Measurements from ENCODE around the gene RAB6B.

RAB6B gene

DNA sequence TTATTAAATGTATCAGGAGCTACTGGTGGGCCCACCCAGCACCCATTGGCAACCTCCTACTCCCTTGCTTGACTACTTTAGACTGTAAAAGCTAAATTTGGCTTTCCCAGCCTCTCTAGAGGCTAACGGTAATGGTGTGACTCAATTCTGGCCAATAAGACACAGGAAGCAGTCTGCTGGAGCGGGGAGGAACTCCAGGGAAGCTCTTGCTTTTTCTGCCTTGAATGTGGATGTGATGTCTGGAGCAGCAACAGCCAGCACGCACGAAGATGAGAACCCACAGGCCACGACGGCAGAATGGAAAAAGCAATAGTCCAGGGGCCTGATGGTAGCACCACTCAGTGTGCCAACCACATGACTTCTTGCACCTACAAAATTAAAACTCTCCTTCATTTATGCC is 39.9 kb downstream of the RAB6B start:
- FAIRE-seq, result no peak

DNA sequence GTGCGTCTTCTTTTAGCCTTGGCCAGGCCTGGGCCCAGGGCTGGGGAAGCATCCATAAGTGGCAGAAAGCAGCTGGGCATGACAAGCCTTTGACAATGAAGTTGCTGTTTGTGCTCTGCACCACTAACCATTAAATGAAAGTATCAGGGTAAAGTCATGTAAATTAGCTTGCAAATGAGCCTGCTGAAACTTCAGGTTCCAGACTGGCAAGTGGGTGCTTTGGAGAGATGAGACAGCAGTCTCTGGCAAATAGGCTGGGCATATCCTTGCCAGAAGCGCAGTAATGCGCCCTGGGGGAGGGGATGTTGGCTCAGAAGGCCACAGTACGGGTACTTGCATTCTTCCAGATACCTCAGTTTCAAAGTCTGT is 40.7 kb downstream of the RAB6B start:
- no peak for FAIRE-seq

DNA sequence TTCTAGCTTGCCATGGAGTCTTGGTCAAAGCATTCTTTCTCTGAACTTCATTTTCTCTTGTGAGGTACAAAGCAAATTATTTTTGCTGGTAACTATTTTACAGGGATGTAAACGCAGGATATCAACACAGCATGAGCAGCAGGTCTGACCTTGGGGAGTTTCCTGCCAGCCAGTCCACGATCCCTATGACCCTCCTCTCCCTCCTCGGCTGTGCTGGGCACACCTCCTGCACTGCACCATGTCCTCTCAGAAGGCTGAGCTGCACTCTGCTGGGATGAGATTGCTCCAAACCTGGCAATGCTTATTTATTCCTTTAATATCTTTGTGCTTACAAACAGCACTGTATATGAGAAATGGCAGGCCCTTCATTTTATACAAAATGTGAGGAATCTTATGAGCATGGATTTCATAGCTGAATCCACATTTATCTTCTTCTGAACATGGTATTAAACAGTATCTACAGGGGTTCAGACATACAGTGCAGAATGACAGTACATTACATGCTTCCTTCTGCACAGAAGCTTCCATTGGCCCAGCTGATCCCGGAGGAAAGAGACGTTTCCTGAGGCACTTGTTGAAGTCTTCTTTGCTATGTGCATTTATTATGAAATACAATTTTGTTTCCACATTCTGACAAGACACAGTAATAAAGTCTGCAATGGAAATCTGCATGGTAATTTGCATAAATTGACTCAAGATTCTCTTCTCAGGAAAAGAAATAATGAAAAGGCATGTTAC is 41.2 kb downstream of the RAB6B start:
- no peak for FAIRE-seq

DNA sequence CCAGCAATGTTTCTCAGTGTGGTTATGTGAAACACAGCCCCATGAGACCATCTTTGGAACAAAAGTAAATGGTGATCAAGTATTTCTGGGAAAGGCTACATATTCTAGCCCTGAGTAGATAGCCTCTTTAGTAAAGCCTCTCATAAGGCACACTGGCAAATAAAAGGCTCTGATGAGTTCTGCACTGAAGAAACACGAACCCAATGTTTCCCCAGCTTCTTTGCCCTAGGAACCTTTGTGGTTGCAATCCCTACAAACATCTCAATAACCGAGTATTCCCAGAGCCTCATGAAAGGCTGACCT is 41.8 kb downstream of the RAB6B start:
- FAIRE-seq, result no peak

DNA sequence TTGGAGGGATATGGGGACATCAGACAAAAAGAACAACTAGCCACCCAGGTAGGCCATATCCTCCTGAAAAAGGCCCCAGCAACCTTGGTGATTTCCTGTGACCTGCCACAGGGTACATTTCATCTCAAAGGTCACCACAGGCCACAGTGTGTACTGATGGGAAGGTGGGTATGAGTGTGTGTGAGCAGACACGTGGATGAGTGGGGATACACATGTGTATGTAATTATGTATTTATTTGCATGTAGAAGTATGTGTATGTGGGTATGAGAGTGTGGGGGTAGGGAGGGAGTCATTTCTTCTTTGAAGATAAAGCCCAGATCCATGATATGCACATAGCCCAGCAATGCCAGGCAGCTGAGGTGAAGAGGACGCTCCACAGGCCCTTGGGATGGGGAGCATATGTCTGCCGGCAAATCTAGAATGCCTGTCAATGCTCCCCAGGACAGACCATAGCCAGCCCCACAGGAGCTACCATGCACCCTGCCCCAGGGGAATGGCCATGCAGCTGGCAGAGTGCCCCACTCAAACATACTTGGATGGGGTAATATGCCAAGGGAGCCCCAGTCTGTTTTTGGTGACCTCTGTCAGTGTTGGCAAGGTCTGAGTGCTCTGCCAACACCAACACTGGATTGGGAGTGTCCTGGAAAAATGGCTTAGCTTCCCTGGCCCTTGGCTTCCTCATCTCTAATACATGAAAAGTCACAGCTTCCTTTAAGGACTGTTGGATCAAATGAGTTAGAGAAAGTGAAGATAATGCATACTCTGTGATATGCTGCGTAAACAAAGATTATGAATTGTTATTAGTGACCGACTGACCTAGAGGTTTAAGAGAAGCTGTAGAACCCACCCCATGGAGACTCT is 42.4 kb downstream of the RAB6B start:
- FAIRE-seq, result no peak

DNA sequence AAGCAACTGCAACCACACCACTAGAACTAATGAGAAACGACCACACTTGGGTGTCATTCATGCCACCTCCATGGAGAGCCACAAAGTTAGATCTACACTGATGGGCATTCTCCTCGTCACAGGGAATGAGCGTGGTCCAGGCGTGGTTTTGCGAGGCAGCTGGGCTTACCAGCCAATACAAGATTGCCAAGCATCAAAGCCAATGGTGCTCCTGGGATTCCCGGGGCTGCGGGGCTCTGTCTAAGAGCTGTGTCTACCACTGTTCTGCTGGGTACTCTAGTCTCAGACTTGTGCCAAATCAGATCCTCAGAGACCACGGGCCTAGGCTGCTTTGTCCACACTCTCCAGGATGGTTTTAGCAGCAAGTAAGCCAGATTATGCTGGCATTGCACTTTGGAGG is 43.8 kb downstream of the RAB6B start:
- FAIRE-seq, result no peak

DNA sequence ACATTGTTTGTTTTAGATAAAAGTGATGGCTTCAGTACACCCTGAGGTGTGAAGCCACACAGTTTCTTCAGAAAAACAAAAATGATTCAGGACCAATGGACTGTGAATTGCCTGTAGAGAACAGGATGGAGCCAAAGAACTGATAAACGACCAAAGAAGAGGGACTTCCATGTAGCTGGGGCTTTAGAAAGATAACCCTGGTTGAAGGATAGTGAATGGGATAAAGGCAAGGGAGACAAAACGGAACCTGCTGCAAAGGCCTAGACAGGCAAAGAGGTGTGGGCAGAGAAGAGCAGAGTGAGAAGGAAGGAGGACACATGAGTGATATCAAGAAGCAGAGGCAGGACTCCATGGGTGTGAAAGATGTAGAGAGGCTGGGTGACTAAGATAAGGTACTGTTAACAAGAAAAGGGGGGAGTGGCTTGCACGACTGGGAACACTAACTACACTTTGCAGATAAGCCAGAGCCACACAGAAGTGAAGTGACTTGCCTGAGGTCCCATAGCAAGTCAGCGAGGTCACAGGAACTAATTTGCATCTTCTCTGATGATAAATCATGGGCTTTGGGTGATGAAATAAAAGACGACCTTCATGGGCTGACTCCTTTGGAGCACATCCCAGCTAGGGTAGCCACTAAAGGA is 44.3 kb downstream of the RAB6B start:
- no peak for FAIRE-seq

DNA sequence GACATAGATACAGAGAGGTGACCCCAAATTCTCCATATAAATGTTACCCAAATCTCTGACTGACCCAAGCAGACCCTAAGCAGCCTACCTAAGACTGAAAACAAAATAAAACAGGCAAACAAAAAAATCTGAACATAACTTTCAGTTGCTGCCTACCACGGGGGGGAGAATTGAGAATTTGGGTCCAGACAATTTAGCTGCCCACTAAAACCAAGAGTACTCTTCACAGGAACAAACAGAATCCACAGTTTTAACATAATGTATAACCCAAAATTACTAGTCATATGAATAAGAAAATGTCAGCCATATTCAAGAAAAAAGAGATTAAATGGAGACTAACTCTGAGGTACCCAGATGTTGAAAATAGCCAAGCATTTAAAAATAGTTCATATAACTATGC is 45.6 kb downstream of the RAB6B start:
- FAIRE-seq, result no peak

DNA sequence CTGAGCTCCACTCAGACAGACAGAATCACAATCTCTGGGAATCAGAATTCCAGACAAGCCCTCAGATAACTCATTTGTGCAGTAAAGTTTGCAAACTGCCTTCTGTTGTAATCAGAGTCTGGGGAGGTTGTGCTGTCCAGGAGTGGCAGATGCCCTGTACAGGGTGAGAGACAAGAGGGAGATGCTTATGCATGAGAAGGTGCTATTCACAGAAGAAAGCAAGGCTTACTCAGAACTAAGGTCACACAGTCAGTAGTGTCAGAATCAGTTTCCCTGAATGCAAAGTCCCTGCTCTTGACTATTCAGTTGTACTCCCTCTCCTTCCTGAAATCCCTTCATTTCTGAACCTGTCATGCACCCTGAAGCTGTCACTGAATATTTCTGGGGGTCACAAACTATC is 46.3 kb downstream of the RAB6B start:
- no peak for FAIRE-seq

DNA sequence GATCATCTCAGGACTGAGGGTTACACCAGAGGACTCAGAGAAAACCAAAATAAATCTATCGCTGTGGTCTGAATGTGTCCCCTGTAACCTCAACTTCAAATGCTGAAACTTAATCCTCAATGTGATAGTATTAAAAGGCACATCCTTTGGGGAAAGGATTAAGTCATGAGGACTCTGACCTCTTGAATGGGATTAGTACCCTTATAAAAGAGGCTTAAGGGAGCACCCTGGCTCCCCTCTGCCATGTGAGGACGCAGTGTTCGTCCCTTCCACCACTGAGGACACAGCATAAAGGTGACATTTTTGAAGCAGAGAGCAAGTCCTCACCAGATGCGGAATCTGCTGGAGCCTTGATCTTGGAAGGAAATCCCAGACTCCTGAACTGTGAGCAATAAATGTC is 50.6 kb downstream of the RAB6B start:
- FAIRE-seq, result no peak

DNA sequence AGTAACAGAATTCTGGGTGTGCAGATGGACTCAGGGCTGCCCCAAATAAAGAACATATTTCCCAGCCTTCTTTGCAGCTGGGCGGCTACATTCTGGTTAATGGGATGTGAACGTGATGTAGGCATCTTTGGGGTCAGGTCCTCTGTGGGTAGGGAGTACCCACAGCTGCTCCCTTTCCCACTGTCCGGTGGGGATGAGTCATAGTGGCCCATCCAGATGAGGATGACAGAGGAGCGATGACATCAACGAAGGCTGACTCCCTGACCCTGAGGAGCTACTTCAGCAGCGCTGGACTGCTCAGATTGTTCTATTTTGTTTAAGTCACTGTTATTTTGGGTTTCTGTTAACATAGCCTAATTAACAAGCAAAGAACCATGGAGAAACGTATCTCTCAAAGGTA is 52.0 kb downstream of the RAB6B start:
- FAIRE-seq, result no peak

DNA sequence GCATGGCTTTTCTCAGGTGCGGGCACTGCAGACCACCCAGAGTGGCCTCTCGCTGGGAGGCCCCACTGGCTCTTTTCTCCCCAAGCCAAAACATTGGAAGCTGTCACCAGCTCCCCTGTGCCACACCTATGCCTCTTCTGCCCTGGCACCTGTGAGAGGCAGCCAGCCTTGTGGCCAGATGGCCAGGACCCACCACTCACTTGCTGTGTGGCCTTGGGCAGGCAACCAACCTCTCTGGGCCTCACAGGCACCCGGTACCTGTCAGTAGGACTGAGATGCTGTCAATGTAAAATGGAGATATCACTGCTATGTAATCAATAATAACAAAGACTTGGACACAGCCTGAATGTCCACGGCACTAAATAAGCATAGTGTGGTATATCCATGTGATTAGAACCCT is 53.5 kb downstream of the RAB6B start:
- FAIRE-seq, result no peak

DNA sequence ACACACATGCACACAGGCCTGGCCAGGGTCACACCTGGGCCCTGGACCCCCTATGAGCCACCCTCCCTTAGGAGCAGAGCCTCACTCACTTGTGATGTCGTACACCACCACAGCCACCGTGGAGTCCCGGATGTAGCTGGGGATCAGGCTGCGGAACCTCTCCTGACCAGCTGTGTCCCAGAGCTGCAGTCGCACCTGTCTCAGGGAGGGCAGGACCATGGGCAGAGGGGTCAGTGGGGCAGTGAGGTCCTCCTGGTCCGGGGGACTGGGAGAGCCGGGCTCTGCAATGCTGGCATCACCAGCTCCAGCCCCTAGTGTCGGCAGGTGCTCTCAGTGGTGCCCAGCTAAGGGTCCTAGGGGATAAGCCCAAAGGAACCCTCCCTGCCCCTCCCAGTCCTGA is 54.5 kb downstream of the RAB6B start:
- FAIRE-seq, result no peak

DNA sequence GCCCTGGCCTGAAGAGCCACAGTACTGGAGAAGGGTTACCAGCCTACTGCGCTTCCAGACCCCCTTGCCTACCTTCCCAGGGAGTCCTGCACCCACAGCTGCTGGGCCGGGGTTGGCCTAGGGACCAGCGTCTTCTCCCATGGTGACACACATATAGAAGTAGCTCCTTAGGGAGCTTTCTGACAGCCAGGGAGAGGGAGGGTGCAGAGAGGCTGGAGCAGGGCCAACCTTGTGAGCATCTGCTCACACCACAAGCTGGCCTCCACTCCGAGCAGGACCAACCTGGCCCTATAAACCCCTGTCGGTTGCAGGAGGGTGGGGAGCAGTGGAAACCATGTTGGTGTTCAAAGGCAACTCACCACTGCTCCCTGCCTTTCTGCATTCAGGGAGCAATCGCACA is 54.9 kb downstream of the RAB6B start:
- no peak for FAIRE-seq

DNA sequence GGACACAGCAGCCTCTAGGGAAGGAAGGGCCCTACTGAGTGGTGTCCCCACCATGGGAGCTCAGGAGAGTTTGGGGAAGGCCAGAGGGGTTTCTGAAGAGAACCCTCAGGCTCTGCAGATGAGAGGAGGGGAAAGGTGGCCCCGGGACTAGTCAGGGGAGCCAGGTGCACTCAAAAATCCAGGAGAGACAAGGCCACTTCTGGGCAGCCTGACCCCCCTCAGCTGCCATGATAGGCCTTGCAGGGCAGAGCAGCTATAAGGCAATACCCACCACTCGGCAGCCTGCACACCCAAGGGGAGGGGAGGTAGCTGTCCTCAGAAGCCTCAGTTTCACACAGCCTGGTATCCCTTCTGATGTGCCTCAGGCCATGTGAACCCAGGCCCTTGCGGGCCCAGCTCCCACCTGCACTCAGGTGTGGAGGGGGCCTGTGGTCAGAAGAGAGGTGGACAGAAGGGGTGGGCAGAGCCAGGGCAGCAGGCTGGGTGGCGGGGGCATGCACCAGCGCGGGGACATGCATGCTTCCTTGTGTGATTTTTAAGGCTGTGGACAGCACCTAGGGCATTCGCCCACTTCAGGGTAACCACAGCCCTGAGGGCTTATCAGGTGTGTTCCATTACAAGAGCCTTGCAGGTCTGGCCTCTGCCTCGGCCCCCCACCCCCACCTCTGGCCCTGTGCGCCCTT is 55.5 kb downstream of the RAB6B start:
- FAIRE-seq, result no peak

DNA sequence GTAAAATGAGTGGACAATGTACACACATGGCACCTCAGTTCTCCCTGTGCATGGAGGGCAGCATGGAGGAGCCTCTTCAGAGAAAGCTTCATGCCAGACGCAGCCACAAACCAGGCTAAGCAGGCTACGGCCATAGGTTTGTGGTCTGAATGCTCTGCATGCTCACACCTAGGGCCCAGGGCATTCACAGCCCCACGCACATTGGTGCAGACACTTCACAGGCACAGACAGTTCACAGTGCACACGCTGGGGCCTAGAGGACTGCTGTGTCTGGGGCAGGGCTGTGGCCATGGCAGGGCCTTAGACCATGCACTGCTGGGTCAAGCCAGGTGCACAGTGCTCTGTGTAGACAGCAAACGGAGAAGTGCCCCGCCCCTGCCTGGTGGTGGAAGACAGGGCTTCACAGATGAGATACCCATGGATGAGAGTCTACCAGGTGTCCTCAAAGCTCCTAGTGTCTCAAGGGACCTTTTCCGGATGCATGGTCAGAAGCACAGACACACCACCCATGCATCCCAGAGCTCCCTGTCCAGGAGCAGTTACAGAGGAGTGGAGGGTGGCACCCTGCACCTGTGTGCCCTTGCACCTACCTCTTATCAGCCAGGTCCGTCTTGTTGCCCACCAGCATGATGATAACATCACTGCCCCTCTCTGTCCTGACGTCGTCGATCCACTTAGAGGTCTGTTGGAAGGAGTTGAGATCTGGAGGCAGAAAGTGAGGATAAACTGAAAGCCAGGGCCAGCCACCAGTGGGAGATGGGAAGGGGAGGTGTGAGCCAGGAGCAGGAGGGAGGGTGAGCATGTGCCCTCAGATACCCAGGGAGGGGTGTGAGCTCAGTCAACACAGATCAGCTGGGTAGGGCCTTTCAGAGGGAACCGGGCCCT is 56.5 kb downstream of the RAB6B start:
- FAIRE-seq, result no peak

DNA sequence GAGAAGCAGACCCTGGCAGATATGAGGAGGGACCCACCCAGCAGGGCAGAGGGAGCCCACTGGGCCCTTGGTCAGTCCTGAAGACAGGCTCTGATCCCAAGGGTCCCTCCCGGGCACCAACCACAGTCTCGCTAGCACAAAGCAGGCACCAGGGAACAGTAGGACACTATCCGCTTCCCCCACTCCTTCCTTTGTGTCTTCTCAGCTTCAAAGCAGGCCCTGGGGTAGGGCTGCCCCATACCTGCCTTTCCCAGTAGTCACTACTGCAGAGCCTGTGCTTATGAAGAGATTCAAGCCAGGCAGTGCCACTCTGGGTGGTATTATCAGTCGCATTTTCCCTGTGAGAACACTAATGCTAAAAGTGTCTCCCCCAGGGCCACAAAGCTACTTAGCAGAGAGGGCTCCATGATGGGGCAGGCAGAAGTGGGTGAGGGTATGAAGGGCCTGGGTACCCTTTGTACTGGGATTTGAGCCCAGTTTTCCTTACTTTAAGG is 57.3 kb downstream of the RAB6B start:
- FAIRE-seq, result no peak

DNA sequence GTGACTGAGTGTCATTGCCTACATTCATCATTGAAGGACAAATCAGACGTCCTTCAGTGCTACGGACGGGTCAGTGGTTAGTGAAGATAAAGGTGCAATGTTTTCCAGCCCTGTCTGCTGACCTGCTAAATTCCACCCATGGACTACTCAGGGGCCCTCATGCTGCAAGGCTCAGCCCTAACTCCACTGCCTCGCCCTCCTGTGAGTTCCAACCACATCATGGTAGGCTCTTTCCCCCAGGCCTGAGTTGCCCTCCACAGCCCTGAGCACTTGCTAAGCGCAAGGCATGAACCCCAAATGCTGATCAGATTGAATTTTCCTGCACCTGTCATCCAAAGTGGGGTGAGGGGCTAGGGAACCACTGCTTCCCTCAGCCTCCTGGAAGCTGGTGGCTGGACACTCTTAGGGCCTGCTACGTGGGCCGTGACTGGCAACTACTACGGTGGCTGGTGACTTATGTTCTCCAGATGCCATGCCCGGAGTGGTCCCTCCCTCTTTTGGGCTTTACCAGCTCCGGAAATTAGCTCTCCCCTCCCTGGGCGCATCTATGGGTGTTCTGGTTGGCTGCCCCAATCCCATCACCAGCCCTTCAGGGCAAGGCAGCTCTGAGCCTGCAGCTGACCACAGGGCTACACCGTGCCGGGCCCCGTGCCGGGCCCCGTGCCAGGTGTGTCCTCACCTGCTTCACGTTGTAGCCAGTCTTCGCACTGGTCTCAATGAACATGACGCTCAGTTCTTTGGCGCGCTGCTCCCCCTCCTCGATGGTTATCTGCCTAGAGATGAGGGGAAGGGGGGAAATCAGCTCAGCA is 58.0 kb downstream of the RAB6B start:
- no peak for FAIRE-seq

DNA sequence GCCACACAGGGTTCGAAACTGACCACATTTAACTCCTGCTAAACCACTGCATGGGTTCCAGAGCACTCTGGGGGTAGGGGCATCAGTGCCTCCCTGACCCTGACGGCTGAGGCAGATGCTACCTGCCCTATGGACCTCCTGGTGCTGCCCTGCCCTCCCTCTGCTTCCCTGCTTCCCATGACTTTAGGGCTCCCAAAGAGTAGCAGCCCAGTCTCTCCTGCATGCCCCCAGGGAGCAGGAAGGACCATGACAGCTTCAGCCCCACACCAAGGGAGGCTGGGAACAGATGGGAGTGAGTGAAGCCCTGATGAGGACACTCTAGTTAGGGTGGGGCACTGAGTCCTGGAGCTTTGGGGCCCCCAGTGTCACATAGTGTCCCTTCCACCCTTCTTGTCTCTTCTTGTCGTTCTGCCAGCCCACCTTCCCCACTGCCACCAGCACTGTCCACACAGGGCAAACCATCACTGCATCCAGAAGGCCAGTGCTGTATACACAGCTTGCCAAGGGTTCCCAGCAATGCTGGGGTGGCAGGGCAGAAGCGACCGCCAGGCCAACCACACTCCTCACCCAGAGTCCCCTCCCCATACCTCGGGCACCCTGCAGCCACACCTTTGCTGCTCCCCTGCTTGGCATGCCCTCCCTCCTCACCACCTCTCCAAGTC is 59.1 kb downstream of the RAB6B start:
- FAIRE-seq, result no peak

DNA sequence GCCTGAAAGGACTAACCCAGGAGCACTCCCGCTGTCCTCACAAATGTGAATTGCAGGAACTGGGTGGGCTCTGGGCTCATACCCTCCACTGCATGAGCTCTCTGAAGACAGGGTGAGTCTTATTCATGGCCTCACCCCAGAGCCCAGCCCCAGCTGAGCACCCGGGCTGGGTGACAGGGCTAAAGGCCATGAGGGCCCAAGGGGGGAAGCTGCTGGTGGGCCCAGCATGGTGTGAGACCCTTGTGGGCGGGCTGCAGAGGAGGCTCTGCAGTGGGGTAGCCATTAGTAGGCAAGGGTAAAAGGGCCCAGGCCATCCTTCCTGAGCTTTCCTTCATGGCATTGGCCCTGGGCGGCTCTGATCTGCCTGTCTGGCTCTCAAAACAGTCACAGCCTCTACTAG is 59.7 kb downstream of the RAB6B start:
- no peak for FAIRE-seq

DNA sequence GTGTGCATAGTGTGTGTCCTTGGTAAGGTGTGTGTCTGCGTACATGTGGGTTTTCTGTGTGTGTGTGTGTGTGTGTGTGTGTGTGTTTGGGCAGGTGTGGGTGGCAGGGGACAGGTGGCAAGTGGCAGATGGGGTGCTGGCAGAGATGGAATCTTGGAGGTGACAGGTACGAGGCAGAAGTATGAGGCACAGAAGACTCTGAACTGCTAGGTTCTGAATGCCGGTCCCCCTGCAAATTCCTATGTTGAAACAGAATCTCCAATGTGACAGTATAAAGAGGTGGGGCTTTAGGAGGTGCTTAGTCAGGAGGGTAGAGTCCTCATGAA is 60.3 kb downstream of the RAB6B start:
- no peak for FAIRE-seq

All from G401.6 (cell line).